SU-DHL-6 (cell line): ENCODE results near the gene SNRNP35.
"Not testable (repeated sequence)": the region's sequence is repeated elsewhere in the genome, so short reads cannot be mapped to it uniquely, and the experiment has no call there.

ENCODE experiments used
- H2AFZ ChIP-seq: fragments of 200-600 bp; sonication (generic); 2 replicates; pipeline ENCODE4 v1.6.1; 2014; ENCODE audit warnings: low read depth, mild to moderate bottlenecking, moderate library complexity, mixed read lengths, antibody characterized with exemption, low read length; ENCODE audit not compliant: severe bottlenecking
- H3F3A ChIP-seq: fragments of 200-600 bp; shearing (Covaris generic); 2 replicates; pipeline ENCODE4 v1.6.0; 2016; ENCODE audit warnings: antibody characterized with exemption, mild to moderate bottlenecking; ENCODE audit not compliant: insufficient read depth
- H3K27ac ChIP-seq: fragments of 200-600 bp; sonication (generic); 2 replicates; pipeline ENCODE4 v1.5.1; 2016; ENCODE audit warnings: low read depth, mild to moderate bottlenecking, low read length, moderate library complexity, mixed read lengths
- H3K27me3 ChIP-seq: fragments of 200-600 bp; sonication (generic), shearing (Covaris generic); 2 replicates; pipeline ENCODE4 v1.6.0; 2014; ENCODE audit warnings: mild to moderate bottlenecking, low read length
- H3K36me3 ChIP-seq: fragments of 200-600 bp; sonication (generic); 2 replicates; pipeline ENCODE4 v1.6.1; 2014; ENCODE audit warnings: mild to moderate bottlenecking, low read length, mixed read lengths
- H3K4me2 ChIP-seq: fragments of 300-600, 200-600 bp; shearing (Covaris generic), sonication (generic); 2 replicates; pipeline ENCODE4 v1.6.0; 2014; ENCODE audit warnings: low read length, low read depth, mild to moderate bottlenecking; ENCODE audit not compliant: poor library complexity, severe bottlenecking
- H3K4me3 ChIP-seq: fragments of 200-600 bp; sonication (generic); 2 replicates; pipeline ENCODE4 v1.5.1; 2014; ENCODE audit warnings: antibody characterized with exemption, low read length, mild to moderate bottlenecking, mixed read lengths; ENCODE audit not compliant: insufficient read depth, poor library complexity, severe bottlenecking
- H3K79me2 ChIP-seq: fragments of 200-600 bp; sonication (generic); 2 replicates; pipeline ENCODE4 v1.6.1; 2014; ENCODE audit warnings: mild to moderate bottlenecking, low read length, moderate library complexity; ENCODE audit not compliant: insufficient read depth
- H3K9ac ChIP-seq: fragments of 200-600 bp; sonication (generic); 2 replicates; pipeline ENCODE4 v1.7.0; 2014; ENCODE audit warnings: mild to moderate bottlenecking, low read length
- H3K9me2 ChIP-seq: fragments of 200-600 bp; sonication (generic); replicated peaks from 2 replicates; pipeline ENCODE4 v1.6.1; 2014; ENCODE audit warnings: low read length; ENCODE audit not compliant: insufficient read depth
- H3K9me3 ChIP-seq: fragments of 200-600 bp; sonication (generic); 2 replicates; pipeline ENCODE4 v1.6.1; 2014; ENCODE audit warnings: low read length, mixed read lengths; ENCODE audit not compliant: insufficient read depth
- H4K20me1 ChIP-seq: fragments of 200-600 bp; sonication (generic); 2 replicates; pipeline ENCODE4 v1.6.1; 2014; ENCODE audit warnings: low read depth, mild to moderate bottlenecking, antibody characterized with exemption, low read length, moderate library complexity, mixed read lengths
- CTCF ChIP-seq: fragments of 200-600 bp; sonication (generic); IDR thresholded peaks from one replicate; pipeline ENCODE4 v1.5.1; 2017; ENCODE audit warnings: antibody characterized with exemption, mild to moderate bottlenecking, low read length, moderate library complexity; ENCODE audit not compliant: insufficient read depth, poor library complexity, severe bottlenecking
- EZH2phosphoT487 ChIP-seq: fragments of 200-600 bp; sonication (generic), shearing (Covaris generic); conservative IDR thresholded peaks from 2 replicates; pipeline ENCODE4 v1.6.1; 2018; ENCODE audit warnings: mild to moderate bottlenecking, antibody characterized with exemption, low read length, moderate library complexity, mixed read lengths

The SNRNP35 gene

GRCh38 chr12:123513805-123514204, 55.9 kb downstream of the SNRNP35 start:
- H3K36me3 ChIP-seq: no peaks in the 10 kb centered on the region
- H3K9ac ChIP-seq: no peak overlapping the region
- H3K4me2 ChIP-seq: no peak overlapping the region
- H3K9me3 ChIP-seq: no peaks in the 10 kb centered on the region
- H2AFZ ChIP-seq: no peak overlapping the region
- H4K20me1 ChIP-seq: no peaks in the 10 kb centered on the region
- H3K4me3 ChIP-seq: no peak overlapping the region
- no peaks in the 10 kb centered on the region for H3K79me2 ChIP-seq
- no peak overlapping the region for H3K27ac ChIP-seq
- no peaks in the 10 kb centered on the region for H3F3A ChIP-seq
- no peaks in the 10 kb centered on the region for H3K27me3 ChIP-seq
- TF ChIP-seq CTCF (no peak), EZH2phosphoT487 (no peak)
- H3K9me2 ChIP-seq: no peaks in the 10 kb centered on the region

GRCh38 chr12:123514582-123515221, 56.8 kb downstream of the SNRNP35 start:
- H3K27ac ChIP-seq, H3K36me3 ChIP-seq, H3K9ac ChIP-seq, H3F3A ChIP-seq, H2AFZ ChIP-seq, H3K4me2 ChIP-seq, H3K4me3 ChIP-seq, H4K20me1 ChIP-seq, H3K79me2 ChIP-seq, H3K9me2 ChIP-seq, H3K27me3 ChIP-seq, H3K9me3 ChIP-seq: not testable (repeated sequence)

GRCh38 chr12:123516216-123516780, 58.4 kb downstream of the SNRNP35 start:
- Histone ChIP-seq H3K9ac (no peak overlapping the region), H3K9me3 (no peaks in the 10 kb centered on the region), H3K36me3 (no peaks in the 10 kb centered on the region), H3K4me3 (no peak overlapping the region), H3K9me2 (no peaks in the 10 kb centered on the region), H3K4me2 (no peak overlapping the region), H4K20me1 (no peaks in the 10 kb centered on the region), H3K27ac (no peak overlapping the region), H3F3A (no peaks in the 10 kb centered on the region), H3K27me3 (no peaks in the 10 kb centered on the region), H2AFZ (no peak overlapping the region), H3K79me2 (no peaks in the 10 kb centered on the region)
- TF ChIP-seq CTCF: no peak
- TF ChIP-seq EZH2phosphoT487: no peak
